ENCODE data around the gene WHRN. TPM values are rescaled to one million over a fixed set of nuclear protein-coding genes. Genes with fewer than 3 reads are reported as not detected.

Gene WHRN
- total and polyA plus RNA-seq, 9 of the 15 experiments (the other 6 are each of a cell fraction or from before 2014, with no cell fraction given), result 0.31 to 14.1 (median 3.0) TPM

- TF ChIP-seq ZNF318 (IDR thresholded peaks at IDR 0.05; ENCODE audit: borderline replicate concordance in 1 of 2, low read depth in 1 of 2) (peak in 1 of 2 experiments; percentile 53; a peak in 1 of 4 replicates), EP300 (IDR thresholded peaks at IDR 0.05; ENCODE audit: low read length) (peak; percentile 70), NFRKB (IDR thresholded peaks at IDR 0.05; ENCODE audit: low read depth) (no peak), ZNF586 (CRISPR knock-in tag; conservative IDR thresholded peaks at IDR 0.05) (no peak), ZNF639 (CRISPR knock-in tag; conservative IDR thresholded peaks at IDR 0.05 in 1 of 2, IDR thresholded peaks at IDR 0.05 in 1 of 2) (peak in 1 of 2 experiments; percentile 30; a peak in 1 of 4 replicates), GTF2F1 (IDR thresholded peaks at IDR 0.05; ENCODE audit: low read depth, low read length) (no peak), KLF6 (CRISPR knock-in tag; IDR thresholded peaks at IDR 0.05; ENCODE audit: borderline replicate concordance) (no peak), PTRF (tag; IDR thresholded peaks at IDR 0.05) (no peak), ZNF143 (CRISPR knock-in tag; IDR thresholded peaks at IDR 0.05) (no peak), SMAD1 (IDR thresholded peaks at IDR 0.05; ENCODE audit: low read depth, low read length, partially characterized antibody) (no peak), ZFX (CRISPR knock-in tag; IDR thresholded peaks at IDR 0.05) (no peak)
- TF ChIP-seq, protein P1, sequence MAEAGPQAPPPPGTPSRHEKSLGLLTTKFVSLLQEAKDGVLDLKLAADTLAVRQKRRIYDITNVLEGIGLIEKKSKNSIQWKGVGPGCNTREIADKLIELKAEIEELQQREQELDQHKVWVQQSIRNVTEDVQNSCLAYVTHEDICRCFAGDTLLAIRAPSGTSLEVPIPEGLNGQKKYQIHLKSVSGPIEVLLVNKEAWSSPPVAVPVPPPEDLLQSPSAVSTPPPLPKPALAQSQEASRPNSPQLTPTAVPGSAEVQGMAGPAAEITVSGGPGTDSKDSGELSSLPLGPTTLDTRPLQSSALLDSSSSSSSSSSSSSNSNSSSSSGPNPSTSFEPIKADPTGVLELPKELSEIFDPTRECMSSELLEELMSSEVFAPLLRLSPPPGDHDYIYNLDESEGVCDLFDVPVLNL (CRISPR knock-in tag; IDR thresholded peaks at IDR 0.05; ENCODE audit: low read depth), result no peak
- TF ChIP-seq, protein P2, sequence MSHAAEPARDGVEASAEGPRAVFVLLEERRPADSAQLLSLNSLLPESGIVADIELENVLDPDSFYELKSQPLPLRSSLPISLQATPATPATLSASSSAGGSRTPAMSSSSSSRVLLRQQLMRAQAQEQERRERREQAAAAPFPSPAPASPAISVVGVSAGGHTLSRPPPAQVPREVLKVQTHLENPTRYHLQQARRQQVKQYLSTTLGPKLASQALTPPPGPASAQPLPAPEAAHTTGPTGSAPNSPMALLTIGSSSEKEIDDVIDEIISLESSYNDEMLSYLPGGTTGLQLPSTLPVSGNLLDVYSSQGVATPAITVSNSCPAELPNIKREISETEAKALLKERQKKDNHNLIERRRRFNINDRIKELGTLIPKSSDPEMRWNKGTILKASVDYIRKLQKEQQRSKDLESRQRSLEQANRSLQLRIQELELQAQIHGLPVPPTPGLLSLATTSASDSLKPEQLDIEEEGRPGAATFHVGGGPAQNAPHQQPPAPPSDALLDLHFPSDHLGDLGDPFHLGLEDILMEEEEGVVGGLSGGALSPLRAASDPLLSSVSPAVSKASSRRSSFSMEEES (CRISPR knock-in tag; IDR thresholded peaks at IDR 0.05), result no peak
Observed at GRCh38 chr9:114551750-114552685, 46.7 kb upstream of the WHRN start (continued).

Data from K562 (cell line).